Measurements from ENCODE around the gene MDM4.

- no peak for TF ChIP-seq CTCF (IDR thresholded peaks at IDR 0.05)
- TF ChIP-seq POLR2A (IDR thresholded peaks at IDR 0.05) = no peak
These were observed 9.3 kb upstream of the MDM4 start for GRCh38 chr1:204506969-204507316.
